T-cell (primary cell): ENCODE measurements around the gene B3GALT5. TPM values are rescaled to one million over a fixed set of nuclear protein-coding genes. Genes with fewer than 3 reads are reported as not detected.
"Not testable (repeated sequence)": the region's sequence is repeated elsewhere in the genome, so short reads cannot be mapped to it uniquely, and the experiment has no call there.

Experiments used
- ATAC-seq, 4 experiments: fragments of 200-7000 bp in 3 of 4; fragments of 150-1000 bp in 1 of 4; cut with Tn5 transposase; replicated peaks in 1 of 4; 1 replicate in 3 of 4; 2 replicates in 1 of 4; pipeline ENCODE4 v1.10.0; 2021; ENCODE audit warnings: moderate library complexity in 3 of 4, mild to moderate bottlenecking in 2 of 4, moderate number of reproducible peaks in 1 of 4
- CTCF ChIA-PET, 2 donors: fragments of 300-600 bp; sonication (Branson Sonifier 250); formaldehyde crosslinking; loops; one replicate each; lab custom pipeline; 2022; ENCODE audit warnings: antibody characterized with exemption in 2 of 2; lab: Charles Lee
- POLR2A ChIA-PET, 2 donors: fragments of 300-600 bp; sonication (Branson Sonifier 250); formaldehyde crosslinking; loops; one replicate each; lab custom pipeline; 2022; ENCODE audit warnings: antibody characterized with exemption in 2 of 2; lab: Charles Lee
- DNase-seq, 35 experiments: peaks; one replicate each; pipeline versions ENCODE4 v3.0.0 to v3.0.0-alpha.2; 2013 to 2023
- H3K27ac ChIP-seq: one replicate; pipeline ENCODE4 v1.5.1; 2013; ENCODE audit warnings: low read length
- H3K27me3 ChIP-seq, 2 experiments: replicated peaks in 1 of 2; 1 replicate in 1 of 2; 2 replicates in 1 of 2; pipeline versions ENCODE4 v1.6.1 to v1.7.0; 2013; ENCODE audit warnings: low read length in 1 of 2, mixed read lengths in 1 of 2; ENCODE audit not compliant: control insufficient read depth in 2 of 2, insufficient read depth in 2 of 2; ENCODE audit errors: extremely low read depth in 1 of 2
- H3K36me3 ChIP-seq, 2 donors: 1 replicate in 1 of 2; 2 replicates in 1 of 2; pipeline versions ENCODE4 v1.6.1 to v1.7.0; 2013; ENCODE audit warnings: low read length in 1 of 2; ENCODE audit not compliant: control insufficient read depth in 2 of 2, insufficient read depth in 1 of 2; ENCODE audit errors: extremely low read depth in 1 of 2
- H3K4me1 ChIP-seq, 2 experiments: 1 replicate in 1 of 2; 2 replicates in 1 of 2; pipeline versions ENCODE4 v1.6.1 to v1.7.0; 2013; ENCODE audit warnings: low read length in 2 of 2, mixed read lengths in 1 of 2; ENCODE audit not compliant: insufficient read depth in 2 of 2, control insufficient read depth in 1 of 2; ENCODE audit errors: extremely low read depth in 1 of 2
- H3K4me3 ChIP-seq, 2 donors: 1 replicate in 1 of 2; 2 replicates in 1 of 2; pipeline versions ENCODE4 v1.5.1 to v1.7.0; 2013; ENCODE audit warnings: mild to moderate bottlenecking in 2 of 2, low read length in 1 of 2, moderate library complexity in 1 of 2; ENCODE audit not compliant: control insufficient read depth in 1 of 2; ENCODE audit errors: extremely low read depth in 1 of 2
- H3K9me3 ChIP-seq: 2 replicates; pipeline ENCODE4 v1.7.0; 2013
- H3K27ac Mint-ChIP-seq, 2 donors: one replicate each; pipeline ENCODE4 v1.8.0; 2020 to 2021; ENCODE audit warnings: mild to moderate bottlenecking in 2 of 2, mixed read lengths in 2 of 2
- H3K27me3 Mint-ChIP-seq, 2 donors: one replicate each; pipeline ENCODE4 v1.8.0; 2021 to 2022; ENCODE audit warnings: mixed read lengths in 2 of 2
- H3K36me3 Mint-ChIP-seq: one replicate; pipeline ENCODE4 v1.8.0; 2021; ENCODE audit warnings: mixed read lengths
- H3K4me1 Mint-ChIP-seq, 3 donors: one replicate each; pipeline ENCODE4 v1.8.0; 2020 to 2022; ENCODE audit warnings: mixed read lengths in 3 of 3, mild to moderate bottlenecking in 1 of 3
- H3K4me3 Mint-ChIP-seq, 3 donors: one replicate each; pipeline ENCODE4 v1.8.0; 2020 to 2022; ENCODE audit warnings: mild to moderate bottlenecking in 3 of 3, mixed read lengths in 3 of 3, moderate library complexity in 3 of 3
- H3K9me3 Mint-ChIP-seq, 3 donors: one replicate each; pipeline ENCODE4 v1.8.0; 2020 to 2022; ENCODE audit warnings: mixed read lengths in 3 of 3
- WGBS: methylation state at CpG from one replicate; pipeline ENCODE4 v1.1.5; 2013; ENCODE audit warnings: missing lambda C conversion rate; ENCODE audit not compliant: insufficient coverage; 5-methylcytosine and 5-hydroxymethylcytosine counted together
- total RNA-seq, 35 experiments: library from RNA in 6 of 35; stranded (reverse) in 6 of 35; fragments of 120-200 nt in 1 of 35; gene quantifications; one replicate each; pipeline versions ENCODE4 v1.2.1 to v1.2.4 and lab custom pipeline; 2013 to 2026

B3GALT5 gene
- total RNA-seq, 5 donors from 2014 or later (not counting 1 experiment from before 2014, with no cell fraction given), result 0.03 to 0.09 (median 0.06) TPM; not detected in 2

DNA sequence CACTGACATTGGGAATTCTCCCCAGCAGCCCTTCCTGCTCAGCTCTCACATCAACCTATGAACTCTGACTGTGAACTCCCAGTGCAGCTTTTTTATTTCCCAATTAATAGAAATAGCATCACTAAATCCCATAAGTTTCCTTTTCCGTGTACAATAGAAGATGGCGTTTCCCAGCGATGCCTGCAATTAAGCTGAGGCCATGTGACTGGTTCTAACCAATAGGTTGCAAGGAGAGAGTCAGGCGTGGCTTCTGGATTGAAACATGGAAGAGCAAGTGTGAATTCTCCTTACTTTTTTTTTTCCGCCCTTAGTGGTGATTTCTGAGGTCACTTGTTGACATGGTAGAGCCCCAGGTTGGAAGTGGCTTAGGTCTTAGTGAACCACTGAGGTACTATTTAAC lies 73.3 kb downstream of the B3GALT5 start:
- H3K27me3 Mint-ChIP-seq, result peaks cover 3 to 4% of the 10 kb centered on the region in 2 donors
- H3K4me1 Mint-ChIP-seq, result no peaks in the 10 kb centered on the region
- CTCF ChIA-PET, result no interaction called here
- H3K36me3 Mint-ChIP-seq, result no peaks in the 10 kb centered on the region
- ATAC-seq, result no peak
- H3K4me3 Mint-ChIP-seq, result no peak overlapping the region
- no CpG with 5 or more reads among the region's 5 CpGs for WGBS
- H3K27ac Mint-ChIP-seq, result no peak overlapping the region
- H3K36me3 ChIP-seq, result no peaks in the 10 kb centered on the region
- H3K9me3 ChIP-seq, result no peaks in the 10 kb centered on the region
- no peaks in the 10 kb centered on the region for H3K4me1 ChIP-seq
- H3K27me3 ChIP-seq, result no peaks in the 10 kb centered on the region
- H3K27ac ChIP-seq, result no peak overlapping the region
- POLR2A ChIA-PET, result no interaction called here
- no peak for DNase-seq
- no peak overlapping the region for H3K4me3 ChIP-seq
- peaks cover 0 to 6% (median 0%) of the 10 kb centered on the region in 3 donors for H3K9me3 Mint-ChIP-seq

- DNase-seq, result no peak
- no peak overlapping the region for H3K4me3 ChIP-seq
- Mint-ChIP-seq H3K36me3 (no peaks in the 10 kb centered on the region), H3K27ac (no peak overlapping the region), H3K4me1 (no peaks in the 10 kb centered on the region), H3K27me3 (peaks cover 3 to 4% of the 10 kb centered on the region in 2 donors), H3K9me3 (peaks cover 0 to 6% (median 0%) of the 10 kb centered on the region in 3 donors), H3K4me3 (no peak overlapping the region)
- WGBS, result 79% methylated on average over 8 of the region's 15 CpGs
- CTCF ChIA-PET, result no interaction called here
- no peaks in the 10 kb centered on the region for H3K27me3 ChIP-seq
- no peaks in the 10 kb centered on the region for H3K9me3 ChIP-seq
- H3K36me3 ChIP-seq, result no peaks in the 10 kb centered on the region
- no peak overlapping the region for H3K27ac ChIP-seq
- POLR2A ChIA-PET, result no interaction called here
- no peak for ATAC-seq
- no peaks in the 10 kb centered on the region for H3K4me1 ChIP-seq
Measured at GRCh38 chr21:39686646-39687468, 74.1 kb downstream of the B3GALT5 start.

GRCh38 chr21:39688010-39688409 lies 75.3 kb downstream of the B3GALT5 start:
- H3K4me3 ChIP-seq, result no peak overlapping the region
- Mint-ChIP-seq H3K36me3 (no peaks in the 10 kb centered on the region), H3K4me1 (no peaks in the 10 kb centered on the region), H3K9me3 (peaks cover 0 to 6% (median 0%) of the 10 kb centered on the region in 3 donors), H3K27me3 (peaks cover 3 to 9% of the 10 kb centered on the region in 2 donors), H3K27ac (no peak overlapping the region), H3K4me3 (no peak overlapping the region)
- H3K36me3 ChIP-seq, result no peaks in the 10 kb centered on the region
- ChIA-PET POLR2A (no interaction called here), CTCF (no interaction called here)
- H3K9me3 ChIP-seq, result no peaks in the 10 kb centered on the region
- no peak overlapping the region for H3K27ac ChIP-seq
- no peaks in the 10 kb centered on the region for H3K27me3 ChIP-seq
- H3K4me1 ChIP-seq, result no peaks in the 10 kb centered on the region
- DNase-seq (no peak), ATAC-seq (no peak)
- WGBS, result no CpG with 5 or more reads among the region's 1 CpG

DNA sequence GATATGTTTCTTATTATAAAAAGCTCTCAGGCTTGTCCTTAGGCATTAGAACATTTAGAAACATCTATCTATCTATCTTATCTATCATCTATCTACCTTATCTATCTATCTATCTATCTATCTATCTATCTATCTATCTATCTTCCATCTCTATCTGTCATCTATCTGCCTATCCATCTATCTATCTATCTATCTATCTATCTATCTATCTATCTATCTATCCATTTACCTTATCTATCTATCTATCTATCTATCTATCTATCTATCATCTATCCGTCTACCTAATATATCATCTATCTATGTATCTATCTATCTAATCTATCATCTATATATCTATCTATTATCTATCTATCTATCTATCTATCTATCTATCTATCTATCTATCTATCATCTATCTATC lies 77.1 kb downstream of the B3GALT5 start:
- H3K9me3 ChIP-seq, POLR2A ChIA-PET, H3K27ac Mint-ChIP-seq, H3K9me3 Mint-ChIP-seq, H3K36me3 Mint-ChIP-seq, CTCF ChIA-PET, ATAC-seq, H3K4me1 Mint-ChIP-seq, H3K27ac ChIP-seq, DNase-seq, H3K27me3 ChIP-seq, H3K4me3 ChIP-seq, H3K4me1 ChIP-seq, H3K36me3 ChIP-seq, H3K4me3 Mint-ChIP-seq: not testable (repeated sequence)
- no CpG with 5 or more reads among the region's 1 CpG for WGBS
- peaks cover 2 to 12% of the 10 kb centered on the region in 2 donors for H3K27me3 Mint-ChIP-seq

GRCh38 chr21:39690454-39690853 lies 77.7 kb downstream of the B3GALT5 start:
- H3K9me3 ChIP-seq, result no peaks in the 10 kb centered on the region
- Mint-ChIP-seq H3K27me3 (peaks cover 2 to 12% of the 10 kb centered on the region in 2 donors), H3K27ac (no peak overlapping the region), H3K9me3 (peaks cover 0 to 3% (median 0%) of the 10 kb centered on the region in 3 donors), H3K4me1 (no peaks in the 10 kb centered on the region), H3K36me3 (no peaks in the 10 kb centered on the region), H3K4me3 (no peak overlapping the region)
- ATAC-seq, result no peak
- ChIA-PET CTCF (no interaction called here), POLR2A (no interaction called here)
- H3K27me3 ChIP-seq, result no peaks in the 10 kb centered on the region
- no peaks in the 10 kb centered on the region for H3K36me3 ChIP-seq
- no peak for DNase-seq
- WGBS, result 58% methylated on average over 2 of the region's 4 CpGs
- no peaks in the 10 kb centered on the region for H3K4me1 ChIP-seq
- H3K4me3 ChIP-seq, result no peak overlapping the region
- no peak overlapping the region for H3K27ac ChIP-seq

GRCh38 chr21:39694750-39695149 lies 82.0 kb downstream of the B3GALT5 start:
- Histone ChIP-seq H3K27ac (no peak overlapping the region), H3K27me3 (peaks cover 0 to 5% of the 10 kb centered on the region in 2 experiments), H3K4me1 (no peaks in the 10 kb centered on the region), H3K4me3 (no peak overlapping the region), H3K36me3 (no peaks in the 10 kb centered on the region), H3K9me3 (no peaks in the 10 kb centered on the region)
- Mint-ChIP-seq H3K4me1 (no peaks in the 10 kb centered on the region), H3K27me3 (peaks cover 0 to 12% of the 10 kb centered on the region in 2 donors), H3K27ac (no peak overlapping the region), H3K9me3 (peaks cover 0 to 3% (median 0%) of the 10 kb centered on the region in 3 donors), H3K36me3 (no peaks in the 10 kb centered on the region), H3K4me3 (no peak overlapping the region)
- ChIA-PET POLR2A (no interaction called here), CTCF (no interaction called here)
- DNase-seq, result no peak
- no peak for ATAC-seq
- 82% methylated on average over 4 of the region's 5 CpGs for WGBS
